Myocyte (in vitro differentiated cells): ENCODE results near the gene ZC3H13. TPM values are rescaled to one million over a fixed set of nuclear protein-coding genes. Genes with fewer than 3 reads are reported as not detected.

ENCODE experiments used
- DNase-seq: peaks from one replicate; pipeline ENCODE4 v3.0.0-alpha.2; 2012; ENCODE audit warnings: low read depth
- total RNA-seq: library from RNA; depleted of rRNA; stranded (reverse); fragments of >200 nt; gene quantifications from 2 replicates; pipeline ENCODE4 v1.2.3, GENCODE V29; 2014

ZC3H13 gene
- total RNA-seq, 1 donor from 2014 or later = 15.2 TPM

- DNase-seq = no peak
Observed at GRCh38 chr13:45943965-45944364, 108.6 kb downstream of the ZC3H13 start.

GRCh38 chr13:45943120-45943519 lies 109.4 kb downstream of the ZC3H13 start:
- DNase-seq = no peak

- peak; percentile 5 for DNase-seq
Observed at GRCh38 chr13:45941261-45941660, 111.3 kb downstream of the ZC3H13 start.

- DNase-seq = no peak
Observed at GRCh38 chr13:45940061-45940460, 112.5 kb downstream of the ZC3H13 start.

GRCh38 chr13:45936621-45937020 lies 115.9 kb downstream of the ZC3H13 start:
- no peak for DNase-seq

- DNase-seq = no peak
Observed at GRCh38 chr13:45934283-45934682, 118.3 kb downstream of the ZC3H13 start.

- no peak for DNase-seq
Observed at GRCh38 chr13:45933203-45933908, 119.2 kb downstream of the ZC3H13 start.

- no peak for DNase-seq
Observed at GRCh38 chr13:45932676-45933075, 119.9 kb downstream of the ZC3H13 start.

GRCh38 chr13:45932172-45932571 lies 120.4 kb downstream of the ZC3H13 start:
- no peak for DNase-seq

- DNase-seq = no peak
Observed at GRCh38 chr13:45931211-45931610, 121.3 kb downstream of the ZC3H13 start.

GRCh38 chr13:45930177-45930576 lies 122.4 kb downstream of the ZC3H13 start:
- no peak for DNase-seq

- no peak for DNase-seq
Observed at GRCh38 chr13:45928843-45929242, 123.7 kb downstream of the ZC3H13 start.

- DNase-seq = no peak
Observed at GRCh38 chr13:45928176-45928575, 124.4 kb downstream of the ZC3H13 start.

GRCh38 chr13:45926741-45927140 lies 125.8 kb downstream of the ZC3H13 start:
- DNase-seq = no peak

- no peak for DNase-seq
Observed at GRCh38 chr13:45925151-45925550, 127.4 kb downstream of the ZC3H13 start.

- DNase-seq = no peak
Observed at GRCh38 chr13:45921162-45921736, 131.3 kb downstream of the ZC3H13 start.

GRCh38 chr13:45918597-45918996 lies 133.9 kb downstream of the ZC3H13 start:
- DNase-seq = no peak

GRCh38 chr13:45917019-45917418 lies 135.5 kb downstream of the ZC3H13 start:
- DNase-seq = no peak

GRCh38 chr13:45915686-45916439 lies 136.7 kb downstream of the ZC3H13 start:
- DNase-seq = no peak

GRCh38 chr13:45909673-45910072 lies 142.9 kb downstream of the ZC3H13 start:
- DNase-seq = peak; percentile 5

- DNase-seq = no peak
Observed at GRCh38 chr13:45909089-45909488, 143.5 kb downstream of the ZC3H13 start.

GRCh38 chr13:45907503-45907902 lies 145.0 kb downstream of the ZC3H13 start:
- no peak for DNase-seq
